AG04449 (cell line): ENCODE data around the gene MEIS2.

Experiments
- CTCF ChIA-PET: fragments of 350-600 bp; formaldehyde crosslinking; extraction: SDS; loops from one replicate; lab custom pipeline; 2021; ENCODE audit warnings: antibody characterized with exemption; lab: Yijun Ruan, JAX
- POLR2A ChIA-PET: fragments of 400-600, 350-600 bp; formaldehyde crosslinking; extraction: SDS; loops from one replicate; lab custom pipeline; 2020; ENCODE audit warnings: antibody characterized with exemption, inconsistent platforms; lab: Yijun Ruan, JAX
- DNase-seq: peaks from one replicate; pipeline ENCODE4 v3.0.0-alpha.2; 2010; ENCODE audit warnings: low read depth, low spot score
- H3K4me3 ChIP-seq: 2 replicates; pipeline ENCODE4 v1.5.1; 2011; ENCODE audit warnings: low read depth, mild to moderate bottlenecking, control low read depth, low read length
- TF ChIP-seq, protein P1 (sequence below): IDR thresholded peaks from one replicate; pipeline ENCODE4 v1.5.1; 2011; ENCODE audit warnings: mild to moderate bottlenecking, moderate library complexity, low read length, control low read depth, inconsistent platforms; ENCODE audit not compliant: insufficient read depth; ENCODE audit errors: missing control alignments

Gene MEIS2

DNA sequence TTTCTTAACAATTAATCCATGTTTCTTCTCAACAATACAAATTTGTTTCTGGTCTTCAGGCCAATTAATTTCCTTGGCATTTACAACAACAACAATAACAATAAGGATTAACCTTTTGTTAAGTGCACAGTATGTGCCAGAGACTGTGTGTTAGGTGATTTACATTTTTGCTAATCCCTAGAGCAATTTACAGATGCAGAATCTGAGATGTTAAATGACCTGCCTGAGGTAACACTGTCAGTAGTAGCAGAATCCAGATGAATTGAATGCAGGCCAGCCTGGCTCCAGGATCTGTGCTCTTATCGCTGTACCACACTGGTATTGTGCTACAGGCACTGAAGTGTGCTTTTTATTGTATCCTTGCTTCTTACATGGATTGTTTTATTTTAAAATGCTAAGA lies 122.2 kb downstream of the MEIS2 start:
- CTCF ChIA-PET: no interaction called here
- TF ChIP-seq, protein P1, sequence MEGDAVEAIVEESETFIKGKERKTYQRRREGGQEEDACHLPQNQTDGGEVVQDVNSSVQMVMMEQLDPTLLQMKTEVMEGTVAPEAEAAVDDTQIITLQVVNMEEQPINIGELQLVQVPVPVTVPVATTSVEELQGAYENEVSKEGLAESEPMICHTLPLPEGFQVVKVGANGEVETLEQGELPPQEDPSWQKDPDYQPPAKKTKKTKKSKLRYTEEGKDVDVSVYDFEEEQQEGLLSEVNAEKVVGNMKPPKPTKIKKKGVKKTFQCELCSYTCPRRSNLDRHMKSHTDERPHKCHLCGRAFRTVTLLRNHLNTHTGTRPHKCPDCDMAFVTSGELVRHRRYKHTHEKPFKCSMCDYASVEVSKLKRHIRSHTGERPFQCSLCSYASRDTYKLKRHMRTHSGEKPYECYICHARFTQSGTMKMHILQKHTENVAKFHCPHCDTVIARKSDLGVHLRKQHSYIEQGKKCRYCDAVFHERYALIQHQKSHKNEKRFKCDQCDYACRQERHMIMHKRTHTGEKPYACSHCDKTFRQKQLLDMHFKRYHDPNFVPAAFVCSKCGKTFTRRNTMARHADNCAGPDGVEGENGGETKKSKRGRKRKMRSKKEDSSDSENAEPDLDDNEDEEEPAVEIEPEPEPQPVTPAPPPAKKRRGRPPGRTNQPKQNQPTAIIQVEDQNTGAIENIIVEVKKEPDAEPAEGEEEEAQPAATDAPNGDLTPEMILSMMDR: no peak
- H3K4me3 ChIP-seq: no peak overlapping the region
- POLR2A ChIA-PET: no interaction called here
- no peak for DNase-seq

DNA sequence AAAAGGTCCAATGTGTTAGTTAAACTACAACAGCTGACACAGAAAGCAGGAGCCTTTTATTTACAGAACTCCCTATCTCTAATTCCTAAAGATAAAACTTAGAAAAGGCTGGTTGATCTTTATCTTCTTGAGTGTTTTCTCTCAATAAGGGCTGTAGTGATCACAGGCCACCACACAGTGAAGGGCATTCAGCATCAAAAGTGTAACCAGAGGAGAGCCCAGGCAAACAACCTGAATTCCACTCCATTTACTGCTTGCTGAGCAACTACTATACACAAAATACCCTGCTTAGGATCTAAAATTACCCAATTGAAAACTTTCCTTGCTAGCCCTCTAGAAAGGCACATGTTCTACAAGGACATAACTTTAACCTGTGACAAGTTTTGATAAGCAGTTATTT lies 122.7 kb downstream of the MEIS2 start:
- no peak overlapping the region for H3K4me3 ChIP-seq
- ChIA-PET POLR2A (no interaction called here), CTCF (no interaction called here)
- no peak for DNase-seq
- TF ChIP-seq, protein P1: no peak

GRCh38 chr15:36972704-36973103 lies 127.6 kb downstream of the MEIS2 start:
- no peak overlapping the region for H3K4me3 ChIP-seq
- CTCF ChIA-PET: interaction anchor here (0.6 to 1.1 kb wide), 2 partner anchors 8 to 18 kb away, joined by 3 read pairs; no protein-coding TSS in a partner anchor
- TF ChIP-seq, protein P1: no peak
- no peak for DNase-seq
- POLR2A ChIA-PET: no interaction called here

GRCh38 chr15:36970522-36970921 lies 129.8 kb downstream of the MEIS2 start:
- CTCF ChIA-PET: no interaction called here

DNA sequence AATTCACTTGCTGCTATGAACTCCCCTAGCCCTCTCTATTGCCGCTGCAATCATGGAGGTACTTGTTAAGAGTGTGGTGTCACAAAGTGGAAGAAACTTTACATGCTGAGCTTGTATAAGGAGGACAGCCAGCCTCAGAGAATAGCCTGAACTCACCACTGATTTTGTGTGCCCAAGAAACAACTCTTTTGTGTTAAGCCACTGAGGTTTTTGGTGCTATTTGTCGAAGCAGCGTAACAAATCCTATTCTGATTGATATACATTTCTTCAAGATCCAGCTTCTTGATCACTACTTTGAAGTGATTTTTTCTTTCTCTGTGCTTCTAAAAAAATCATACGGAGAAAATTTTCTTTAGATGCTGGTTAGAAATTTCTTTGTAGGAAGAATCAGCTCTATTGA lies 132.4 kb downstream of the MEIS2 start:
- no peak for DNase-seq
- TF ChIP-seq, protein P1: no peak
- POLR2A ChIA-PET: no interaction called here
- CTCF ChIA-PET: interaction anchor here (1.1 kb wide), 1 partner anchor 166 kb away, joined by 3 read pairs; no protein-coding TSS in a partner anchor
- no peak overlapping the region for H3K4me3 ChIP-seq

More at GRCh38 chr15:36970522-36970921, 129.8 kb downstream of the MEIS2 start:
- DNase-seq: no peak
- no peak overlapping the region for H3K4me3 ChIP-seq
- TF ChIP-seq, protein P1: no peak
- POLR2A ChIA-PET: no interaction called here

- POLR2A ChIA-PET: no interaction called here
- DNase-seq: no peak
Measured at GRCh38 chr15:36966708-36967107, 133.6 kb downstream of the MEIS2 start.

More at GRCh38 chr15:36966708-36967107, 133.6 kb downstream of the MEIS2 start:
- CTCF ChIA-PET: interaction anchor here (1.1 kb wide), 1 partner anchor 167 kb away, joined by 3 read pairs; no protein-coding TSS in a partner anchor
- TF ChIP-seq, protein P1: no peak
- no peak overlapping the region for H3K4me3 ChIP-seq
